Prostate gland (tissue), 2 donors: ENCODE results near the gene C9orf50. TPM values are rescaled to one million over a fixed set of nuclear protein-coding genes. Genes with fewer than 3 reads are reported as not detected.

Experiments used
- DNase-seq: peaks from one replicate; pipeline ENCODE4 v3.0.0-alpha.2; 2019; ENCODE audit warnings: low spot score
- H3K27ac ChIP-seq, 2 donors: fragments of 200-600 bp; sonication (generic); 2 replicates each; pipeline ENCODE4 v1.5.1; 2017 to 2019
- H3K27me3 ChIP-seq: fragments of 200-600 bp; sonication (generic); replicated peaks from 2 replicates; pipeline ENCODE4 v1.5.1; 2019; ENCODE audit not compliant: insufficient read depth
- H3K36me3 ChIP-seq, 2 donors: fragments of 200-600 bp; sonication (generic); 1 replicate in 1 of 2; 2 replicates in 1 of 2; pipeline versions ENCODE4 v1.5.1 to v1.8.1; 2017 to 2019
- H3K4me1 ChIP-seq: fragments of 200-600 bp; sonication (generic); replicated peaks from 2 replicates; pipeline ENCODE4 v1.5.1; 2019
- H3K4me3 ChIP-seq, 2 donors: fragments of 200-600 bp; sonication (generic); 2 replicates each; pipeline ENCODE4 v1.5.1; 2017 to 2019
- H3K9me3 ChIP-seq: fragments of 200-600 bp; sonication (generic); 2 replicates; pipeline ENCODE4 v1.5.1; 2017
- CTCF ChIP-seq, 4 experiments: fragments of 200-600 bp in 2 of 4; fragments of 450-650 bp in 2 of 4; sonication (generic) in 2 of 4; IDR thresholded peaks; 1 replicate in 3 of 4; 2 replicates in 1 of 4; pipeline ENCODE4 v1.5.1; 2016 to 2019; ENCODE audit warnings: antibody characterized with exemption in 4 of 4, mild to moderate bottlenecking in 2 of 4, moderate library complexity in 2 of 4
- POLR2A ChIP-seq: fragments of 450-650 bp; IDR thresholded peaks from one replicate; pipeline ENCODE4 v1.6.1; 2016; ENCODE audit warnings: antibody characterized with exemption, mild to moderate bottlenecking
- POLR2AphosphoS5 ChIP-seq: sonication (generic); formaldehyde crosslinking; IDR thresholded peaks from one replicate; pipeline ENCODE4 v1.6.1; 2017; ENCODE audit warnings: antibody characterized with exemption
- WGBS: methylation state at CpG from one replicate; pipeline ENCODE4 v1.1.5; 2018; 5-methylcytosine and 5-hydroxymethylcytosine counted together
- intact Hi-C: fragments of 100-400 bp; cut with DNase I; formaldehyde crosslinking; loops from one replicate; pipeline ENCODE4 v1.14.2; 2022
- total RNA-seq, 2 donors: library from RNA; depleted of rRNA; stranded (reverse); fragments of >200 nt; gene quantifications; one replicate each; pipeline ENCODE4 v1.1.0, GENCODE V29; 2016

C9orf50 gene
- total RNA-seq, 2 donors from 2014 or later: not detected

- H3K4me3 ChIP-seq: no peak overlapping the region
- H3K27ac ChIP-seq: peak overlapping the region; percentile 89 to 94
- no peaks in the 10 kb centered on the region for H3K9me3 ChIP-seq
- no peaks in the 10 kb centered on the region for H3K36me3 ChIP-seq
- H3K4me1 ChIP-seq: peaks cover 6% of the 10 kb centered on the region
- TF ChIP-seq POLR2AphosphoS5 (no peak), CTCF (IDR thresholded peaks at IDR 0.05) (no peak)
- no peak for DNase-seq
- no peaks in the 10 kb centered on the region for H3K27me3 ChIP-seq
- intact Hi-C loops: loop anchor here (5.0 to 10.0 kb wide), 2 partner anchors 222 to 285 kb away; no protein-coding TSS in a partner anchor
- WGBS: 82% methylated on average over 6 of the region's 6 CpGs
Observed at GRCh38 chr9:129607027-129607387, 13.9 kb downstream of the C9orf50 start.

- TF ChIP-seq POLR2A (no peak), CTCF (IDR thresholded peaks at IDR 0.05) (no peak), POLR2AphosphoS5 (no peak)
- Histone ChIP-seq H3K4me1 (peaks cover 6% of the 10 kb centered on the region), H3K4me3 (no peak overlapping the region), H3K9me3 (no peaks in the 10 kb centered on the region), H3K27ac (peak overlapping the region; percentile 89 to 94), H3K27me3 (no peaks in the 10 kb centered on the region), H3K36me3 (no peaks in the 10 kb centered on the region)
- WGBS: 76% methylated on average over 15 of the region's 15 CpGs
- DNase-seq: no peak
- intact Hi-C loops: loop anchor here (5.0 to 10.0 kb wide), 2 partner anchors 222 to 284 kb away; no protein-coding TSS in a partner anchor
Observed at GRCh38 chr9:129606161-129607026, 14.5 kb downstream of the C9orf50 start.

- peak overlapping the region in 1 of 2 donors; percentile 49 for H3K27ac ChIP-seq
- TF ChIP-seq POLR2A (no peak), POLR2AphosphoS5 (no peak), CTCF (IDR thresholded peaks at IDR 0.05) (no peak)
Observed at GRCh38 chr9:129604766-129605163, 16.1 kb downstream of the C9orf50 start.

GRCh38 chr9:129604056-129604765, 16.7 kb downstream of the C9orf50 start:
- intact Hi-C loops: loop anchor here (10.0 kb wide), 1 partner anchor 219 kb away; no protein-coding TSS in a partner anchor
- H3K27me3 ChIP-seq: no peaks in the 10 kb centered on the region
- H3K36me3 ChIP-seq: no peaks in the 10 kb centered on the region
- no peak overlapping the region for H3K4me3 ChIP-seq
- peaks cover 3% of the 10 kb centered on the region for H3K4me1 ChIP-seq
- H3K27ac ChIP-seq: peak overlapping the region in 1 of 2 donors; percentile 49
- 58% methylated on average over 12 of the region's 12 CpGs for WGBS
- TF ChIP-seq POLR2AphosphoS5 (no peak), CTCF (IDR thresholded peaks at IDR 0.05) (no peak), POLR2A (no peak)
- no peak for DNase-seq
- H3K9me3 ChIP-seq: no peaks in the 10 kb centered on the region

More at GRCh38 chr9:129604766-129605163, 16.1 kb downstream of the C9orf50 start:
- Histone ChIP-seq H3K36me3 (no peaks in the 10 kb centered on the region), H3K9me3 (no peaks in the 10 kb centered on the region), H3K4me3 (no peak overlapping the region), H3K27me3 (no peaks in the 10 kb centered on the region), H3K4me1 (peaks cover 3% of the 10 kb centered on the region)
- DNase-seq: no peak
- intact Hi-C loops: loop anchor here (5.0 to 10.0 kb wide), 2 partner anchors 220 to 282 kb away; no protein-coding TSS in a partner anchor
- 64% methylated on average over 8 of the region's 8 CpGs for WGBS
